Neural cell (in vitro differentiated cells): ENCODE data around the gene LCLAT1.

ENCODE experiments used
- EP300 ChIP-seq: fragments of 450-650 bp; conservative IDR thresholded peaks from 2 replicates; pipeline ENCODE4 v1.6.1; 2014; ENCODE audit warnings: antibody characterized with exemption, mild to moderate bottlenecking, moderate library complexity; ENCODE audit not compliant: poor library complexity, severe bottlenecking
- EZH2 ChIP-seq: fragments of 200-600, 300-800 bp; shearing (Covaris generic), sonication (generic); IDR thresholded peaks from 2 replicates; pipeline ENCODE4 v1.6.1; 2014; ENCODE audit warnings: antibody characterized with exemption, low read length, borderline replicate concordance, mild to moderate bottlenecking; ENCODE audit not compliant: insufficient read depth, poor library complexity, severe bottlenecking
- MXI1 ChIP-seq: fragments of 450-650 bp; conservative IDR thresholded peaks from 2 replicates; pipeline ENCODE4 v1.6.1; 2014; ENCODE audit warnings: antibody characterized with exemption, mild to moderate bottlenecking; ENCODE audit not compliant: poor library complexity, severe bottlenecking
- POLR2AphosphoS5 ChIP-seq: IDR thresholded peaks from 2 replicates; pipeline ENCODE4 v1.6.1; 2012
- RAD21 ChIP-seq: fragments of 450-650 bp; conservative IDR thresholded peaks from 2 replicates; pipeline ENCODE4 v1.6.1; 2014; ENCODE audit warnings: antibody characterized with exemption, mild to moderate bottlenecking, moderate library complexity
- REST ChIP-seq: IDR thresholded peaks from 2 replicates; pipeline ENCODE4 v1.6.1; 2012; ENCODE audit warnings: borderline replicate concordance
- TAF1 ChIP-seq: IDR thresholded peaks from 2 replicates; pipeline ENCODE4 v1.6.1; 2012; ENCODE audit warnings: low read depth
- TF ChIP-seq, protein P1 (sequence below): fragments of 450-650 bp; IDR thresholded peaks from 2 replicates; pipeline ENCODE4 v1.5.1; 2014; ENCODE audit warnings: antibody characterized with exemption, mild to moderate bottlenecking, moderate library complexity; ENCODE audit not compliant: poor library complexity, severe bottlenecking

- no peak for TF ChIP-seq REST
- TF ChIP-seq, protein P1, sequence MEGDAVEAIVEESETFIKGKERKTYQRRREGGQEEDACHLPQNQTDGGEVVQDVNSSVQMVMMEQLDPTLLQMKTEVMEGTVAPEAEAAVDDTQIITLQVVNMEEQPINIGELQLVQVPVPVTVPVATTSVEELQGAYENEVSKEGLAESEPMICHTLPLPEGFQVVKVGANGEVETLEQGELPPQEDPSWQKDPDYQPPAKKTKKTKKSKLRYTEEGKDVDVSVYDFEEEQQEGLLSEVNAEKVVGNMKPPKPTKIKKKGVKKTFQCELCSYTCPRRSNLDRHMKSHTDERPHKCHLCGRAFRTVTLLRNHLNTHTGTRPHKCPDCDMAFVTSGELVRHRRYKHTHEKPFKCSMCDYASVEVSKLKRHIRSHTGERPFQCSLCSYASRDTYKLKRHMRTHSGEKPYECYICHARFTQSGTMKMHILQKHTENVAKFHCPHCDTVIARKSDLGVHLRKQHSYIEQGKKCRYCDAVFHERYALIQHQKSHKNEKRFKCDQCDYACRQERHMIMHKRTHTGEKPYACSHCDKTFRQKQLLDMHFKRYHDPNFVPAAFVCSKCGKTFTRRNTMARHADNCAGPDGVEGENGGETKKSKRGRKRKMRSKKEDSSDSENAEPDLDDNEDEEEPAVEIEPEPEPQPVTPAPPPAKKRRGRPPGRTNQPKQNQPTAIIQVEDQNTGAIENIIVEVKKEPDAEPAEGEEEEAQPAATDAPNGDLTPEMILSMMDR = no peak
- no peak for TF ChIP-seq POLR2AphosphoS5
- no peak for TF ChIP-seq RAD21
- no peak for TF ChIP-seq EP300
- TF ChIP-seq EZH2 = no peak
- TF ChIP-seq MXI1 = no peak
- no peak for TF ChIP-seq TAF1
Measured at GRCh38 chr2:30514848-30515435, 67.9 kb downstream of the LCLAT1 start.
